ENCODE data around the gene BEX3. TPM values are rescaled to one million over a fixed set of nuclear protein-coding genes. Genes with fewer than 3 reads are reported as not detected.

BEX3 gene
- total RNA-seq, 4 donors from 2014 or later = 101 to 224 (median 179) TPM

DNA sequence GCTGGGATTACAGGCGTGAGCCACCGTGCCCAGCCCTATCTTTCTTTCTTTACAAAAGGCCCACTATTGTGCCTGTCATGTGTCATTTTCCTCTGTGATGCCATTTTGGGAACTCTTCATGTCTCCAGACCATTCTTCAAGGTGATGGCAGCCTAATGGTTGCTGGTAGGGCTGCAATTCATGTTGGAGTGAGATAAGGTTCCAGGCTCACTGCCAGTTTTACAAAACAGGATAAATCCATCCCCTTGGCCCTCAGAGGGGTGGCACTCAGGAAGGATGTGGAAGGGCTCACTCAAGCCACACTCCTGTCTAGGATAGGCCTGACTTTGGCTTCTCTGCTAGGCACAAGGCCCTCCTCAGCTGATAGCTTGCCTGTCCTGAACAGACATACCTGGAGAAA, 16.2 kb upstream of the BEX3 start:
- DNase-seq = no peak
- no peak overlapping the region for H3K27ac ChIP-seq
- intact Hi-C loops (cut with DNase I; ENCODE audit: low total_unique reads) = no loop called here

DNA sequence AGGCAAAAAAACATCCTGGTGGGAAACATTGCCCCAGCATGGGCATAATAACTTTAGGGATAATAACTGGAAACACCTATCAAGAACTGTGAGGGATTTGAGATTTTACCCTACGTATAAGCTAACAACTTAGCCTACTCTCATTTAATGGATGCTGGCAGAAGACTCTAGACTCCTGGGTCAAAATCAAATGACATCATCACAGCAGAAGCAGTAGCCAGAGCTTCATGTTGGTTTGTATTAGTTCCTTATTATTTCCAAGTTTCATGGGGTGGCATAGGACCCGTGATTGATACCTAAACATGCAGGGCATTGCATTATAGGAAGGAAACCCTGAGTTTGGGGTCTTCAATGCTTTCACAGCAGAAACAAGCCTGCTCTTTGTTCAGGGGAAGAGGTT, 15.4 kb upstream of the BEX3 start:
- Histone ChIP-seq H3K36me3 (no peaks in the 10 kb centered on the region), H3K4me3 (no peak overlapping the region), H3K4me1 (no peaks in the 10 kb centered on the region), H3K9me3 (no peaks in the 10 kb centered on the region), H3K27me3 (peaks cover 0 to 3% of the 10 kb centered on the region in 2 donors), H3K27ac (no peak overlapping the region)
- intact Hi-C loops (cut with DNase I; ENCODE audit: low total_unique reads) = no loop called here
- DNase-seq = no peak
- TF ChIP-seq POLR2A (IDR thresholded peaks at IDR 0.05) = no peak
- TF ChIP-seq, protein P1, sequence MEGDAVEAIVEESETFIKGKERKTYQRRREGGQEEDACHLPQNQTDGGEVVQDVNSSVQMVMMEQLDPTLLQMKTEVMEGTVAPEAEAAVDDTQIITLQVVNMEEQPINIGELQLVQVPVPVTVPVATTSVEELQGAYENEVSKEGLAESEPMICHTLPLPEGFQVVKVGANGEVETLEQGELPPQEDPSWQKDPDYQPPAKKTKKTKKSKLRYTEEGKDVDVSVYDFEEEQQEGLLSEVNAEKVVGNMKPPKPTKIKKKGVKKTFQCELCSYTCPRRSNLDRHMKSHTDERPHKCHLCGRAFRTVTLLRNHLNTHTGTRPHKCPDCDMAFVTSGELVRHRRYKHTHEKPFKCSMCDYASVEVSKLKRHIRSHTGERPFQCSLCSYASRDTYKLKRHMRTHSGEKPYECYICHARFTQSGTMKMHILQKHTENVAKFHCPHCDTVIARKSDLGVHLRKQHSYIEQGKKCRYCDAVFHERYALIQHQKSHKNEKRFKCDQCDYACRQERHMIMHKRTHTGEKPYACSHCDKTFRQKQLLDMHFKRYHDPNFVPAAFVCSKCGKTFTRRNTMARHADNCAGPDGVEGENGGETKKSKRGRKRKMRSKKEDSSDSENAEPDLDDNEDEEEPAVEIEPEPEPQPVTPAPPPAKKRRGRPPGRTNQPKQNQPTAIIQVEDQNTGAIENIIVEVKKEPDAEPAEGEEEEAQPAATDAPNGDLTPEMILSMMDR (IDR thresholded peaks at IDR 0.05) = no peak

More for the DNA sequence above, 16.2 kb upstream of the BEX3 start:
- Histone ChIP-seq H3K27me3 (peaks cover 0 to 3% of the 10 kb centered on the region in 2 donors), H3K4me3 (no peak overlapping the region), H3K36me3 (no peaks in the 10 kb centered on the region), H3K9me3 (no peaks in the 10 kb centered on the region), H3K4me1 (no peaks in the 10 kb centered on the region)
- TF ChIP-seq, protein P1 (IDR thresholded peaks at IDR 0.05) = no peak
- no peak for TF ChIP-seq POLR2A (IDR thresholded peaks at IDR 0.05)

DNA sequence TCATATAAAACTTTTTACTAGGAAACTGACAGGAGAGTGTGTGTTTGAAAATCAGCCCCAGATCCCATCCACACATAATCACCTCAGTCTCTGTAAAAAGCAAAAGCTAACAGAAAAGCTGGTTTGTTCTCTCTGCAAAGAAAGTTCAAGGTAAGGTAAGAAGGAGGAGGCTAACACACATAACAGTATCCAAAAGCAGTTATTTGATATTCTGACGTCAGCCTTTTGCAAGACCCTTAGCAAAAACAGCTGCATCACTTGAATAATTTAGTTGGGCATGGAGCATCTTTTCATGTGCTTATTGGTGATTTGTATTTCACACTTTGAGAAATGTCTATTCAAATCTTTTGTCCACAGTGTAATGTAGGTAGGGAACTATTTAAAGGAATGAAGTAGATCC, 14.5 kb upstream of the BEX3 start:
- peaks cover 0 to 3% of the 10 kb centered on the region in 2 donors for H3K27me3 ChIP-seq
- H3K36me3 ChIP-seq = no peaks in the 10 kb centered on the region
- H3K27ac ChIP-seq = no peak overlapping the region
- TF ChIP-seq, protein P1 (IDR thresholded peaks at IDR 0.05) = no peak
- no peak for TF ChIP-seq POLR2A (IDR thresholded peaks at IDR 0.05)
- H3K4me3 ChIP-seq = no peak overlapping the region
- no peaks in the 10 kb centered on the region for H3K4me1 ChIP-seq
- no peak for DNase-seq
- intact Hi-C loops (cut with DNase I; ENCODE audit: low total_unique reads) = no loop called here
- no peaks in the 10 kb centered on the region for H3K9me3 ChIP-seq

DNA sequence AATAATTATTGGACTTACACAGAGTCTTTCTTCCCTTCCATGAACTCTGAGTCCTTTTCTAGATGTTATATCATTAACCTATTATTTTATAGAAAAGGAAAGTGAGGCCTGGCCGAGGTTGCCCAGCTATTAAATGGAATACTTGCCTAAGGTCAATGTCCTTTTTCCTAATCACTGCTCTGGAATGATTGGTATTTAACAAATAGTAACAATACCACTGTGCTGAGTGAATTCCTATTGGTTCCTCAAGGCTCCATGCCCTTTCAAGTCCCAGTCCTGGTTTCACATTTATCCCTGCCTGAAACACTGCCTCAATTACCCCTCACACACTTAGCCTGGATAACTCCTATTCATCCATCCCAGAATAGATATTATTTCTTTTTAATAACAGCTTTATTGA, 13.9 kb upstream of the BEX3 start:
- no peak for DNase-seq
- intact Hi-C loops (cut with DNase I; ENCODE audit: low total_unique reads) = no loop called here
- TF ChIP-seq, protein P1 (IDR thresholded peaks at IDR 0.05) = no peak
- no peak for TF ChIP-seq POLR2A (IDR thresholded peaks at IDR 0.05)
- H3K4me3 ChIP-seq = no peak overlapping the region
- H3K27ac ChIP-seq = no peak overlapping the region
- no peaks in the 10 kb centered on the region for H3K9me3 ChIP-seq
- no peaks in the 10 kb centered on the region for H3K36me3 ChIP-seq
- peaks cover 0 to 3% of the 10 kb centered on the region in 2 donors for H3K27me3 ChIP-seq
- no peaks in the 10 kb centered on the region for H3K4me1 ChIP-seq

DNA sequence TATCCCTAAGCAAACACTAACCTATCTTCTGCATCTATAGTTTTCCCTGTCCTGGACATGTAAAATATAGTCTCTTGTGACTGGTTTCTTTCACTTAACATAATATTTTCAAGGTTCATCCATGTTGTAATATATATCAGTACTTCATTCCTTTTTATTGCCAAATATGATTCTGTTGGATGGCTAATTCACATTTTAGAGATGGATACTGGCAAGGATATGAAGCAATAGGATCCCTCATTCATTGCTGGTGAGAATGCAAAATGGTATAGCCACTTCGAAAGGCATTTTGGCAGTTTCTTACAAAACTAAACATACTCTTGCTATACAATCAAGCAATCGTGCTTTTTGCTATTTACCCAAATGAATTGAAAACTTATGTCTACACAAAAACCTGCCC, 13.3 kb upstream of the BEX3 start:
- intact Hi-C loops (cut with DNase I; ENCODE audit: low total_unique reads) = no loop called here
- Histone ChIP-seq H3K27me3 (peaks cover 0 to 3% of the 10 kb centered on the region in 2 donors), H3K4me1 (no peaks in the 10 kb centered on the region), H3K9me3 (no peaks in the 10 kb centered on the region), H3K27ac (no peak overlapping the region), H3K4me3 (no peak overlapping the region), H3K36me3 (no peaks in the 10 kb centered on the region)
- TF ChIP-seq, protein P1 (IDR thresholded peaks at IDR 0.05) = no peak
- TF ChIP-seq POLR2A (IDR thresholded peaks at IDR 0.05) = no peak
- DNase-seq = no peak
